BLaER1 (cell line): ENCODE data around the gene XYLT1.

Source experiments
- H3K27ac ChIP-seq: shearing (Covaris generic); formaldehyde crosslinking; 2 replicates; pipeline ENCODE4 v1.8.1; 2022
- H3K27me3 ChIP-seq: shearing (Covaris generic); formaldehyde crosslinking; 2 replicates; pipeline ENCODE4 v1.8.1; 2022
- H3K36me3 ChIP-seq: shearing (Covaris generic); formaldehyde crosslinking; 2 replicates; pipeline ENCODE4 v1.8.1; 2022
- H3K4me1 ChIP-seq: shearing (Covaris generic); formaldehyde crosslinking; 2 replicates; pipeline ENCODE4 v1.8.1; 2022
- H3K4me2 ChIP-seq: shearing (Covaris generic); formaldehyde crosslinking; 2 replicates; pipeline ENCODE4 v1.8.1; 2022
- H3K4me3 ChIP-seq: shearing (Covaris generic); formaldehyde crosslinking; 2 replicates; pipeline ENCODE4 v1.8.1; 2022
- H3K9ac ChIP-seq: shearing (Covaris generic); formaldehyde crosslinking; 2 replicates; pipeline ENCODE4 v1.8.1; 2022
- H3K9me3 ChIP-seq: shearing (Covaris generic); formaldehyde crosslinking; 2 replicates; pipeline ENCODE4 v1.8.1; 2022
- H4K20me1 ChIP-seq: shearing (Covaris generic); formaldehyde crosslinking; 2 replicates; pipeline ENCODE4 v1.8.1; 2022
- Cebpa-rat ChIP-seq: shearing (Covaris generic); IDR thresholded peaks from 2 replicates; pipeline ENCODE4 v1.8.1; 2022

Gene XYLT1

DNA sequence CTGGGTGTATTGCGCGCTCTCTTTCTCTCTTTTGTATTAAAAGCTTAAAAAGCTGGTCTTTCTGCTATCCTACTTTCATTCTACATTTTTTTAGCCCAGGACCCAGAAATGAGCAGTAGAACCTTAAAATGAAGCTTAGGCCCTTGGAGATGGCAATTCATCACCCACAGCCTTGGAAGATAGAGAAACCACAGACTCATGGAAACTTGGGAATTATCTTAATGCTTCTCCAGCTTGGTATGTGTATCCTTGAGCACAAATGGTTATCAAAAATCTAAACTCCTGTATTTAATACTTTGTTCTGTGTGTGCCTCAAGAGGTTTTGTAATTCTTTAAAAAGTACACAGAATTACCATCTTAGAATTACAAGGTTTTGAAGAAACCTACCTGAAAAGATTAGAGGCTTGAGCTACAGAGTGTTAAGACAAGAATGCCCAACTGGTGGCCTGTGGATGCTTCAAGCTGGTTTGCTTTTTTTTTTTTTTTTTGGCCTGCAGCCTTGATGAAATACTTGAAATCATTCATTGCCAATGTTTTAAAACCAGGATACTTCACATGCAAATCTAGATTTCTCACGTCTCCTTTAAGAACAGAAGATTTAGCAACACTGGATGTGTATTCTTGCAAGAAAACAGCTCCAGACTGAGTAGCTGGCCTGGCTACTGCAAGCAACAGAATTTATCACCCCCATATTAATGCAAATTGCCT, 105.0 kb downstream of the XYLT1 start:
- Histone ChIP-seq H3K36me3 (peaks cover 14% of the 10 kb centered on the region), H3K4me3 (no peak overlapping the region), H3K27ac (peak overlapping the region; percentile 92), H3K27me3 (no peaks in the 10 kb centered on the region), H3K4me1 (peaks cover 98% of the 10 kb centered on the region), H3K9me3 (no peaks in the 10 kb centered on the region), H3K4me2 (peak overlapping the region; percentile 92), H4K20me1 (peaks cover 3% of the 10 kb centered on the region), H3K9ac (0 out of 2 replicates have a peak overlapping the region, but pooled peaks have one; percentile 7)
- no peak for TF ChIP-seq Cebpa-rat

- Histone ChIP-seq H3K27ac (peak overlapping the region; percentile 92), H3K9ac (0 out of 2 replicates have a peak overlapping the region, but pooled peaks have one; percentile 7), H3K36me3 (peaks cover 14% of the 10 kb centered on the region), H4K20me1 (peaks cover 8% of the 10 kb centered on the region; the same call in 1 of the 2 replicates), H3K4me2 (peak overlapping the region; percentile 92), H3K27me3 (no peaks in the 10 kb centered on the region), H3K9me3 (no peaks in the 10 kb centered on the region), H3K4me3 (no peak overlapping the region), H3K4me1 (peaks cover 98% of the 10 kb centered on the region)
- TF ChIP-seq Cebpa-rat, result peak; percentile 55; the same call in 1 of the 2 replicates
Measured at GRCh38 chr16:17365211-17365541, 105.6 kb downstream of the XYLT1 start.

DNA sequence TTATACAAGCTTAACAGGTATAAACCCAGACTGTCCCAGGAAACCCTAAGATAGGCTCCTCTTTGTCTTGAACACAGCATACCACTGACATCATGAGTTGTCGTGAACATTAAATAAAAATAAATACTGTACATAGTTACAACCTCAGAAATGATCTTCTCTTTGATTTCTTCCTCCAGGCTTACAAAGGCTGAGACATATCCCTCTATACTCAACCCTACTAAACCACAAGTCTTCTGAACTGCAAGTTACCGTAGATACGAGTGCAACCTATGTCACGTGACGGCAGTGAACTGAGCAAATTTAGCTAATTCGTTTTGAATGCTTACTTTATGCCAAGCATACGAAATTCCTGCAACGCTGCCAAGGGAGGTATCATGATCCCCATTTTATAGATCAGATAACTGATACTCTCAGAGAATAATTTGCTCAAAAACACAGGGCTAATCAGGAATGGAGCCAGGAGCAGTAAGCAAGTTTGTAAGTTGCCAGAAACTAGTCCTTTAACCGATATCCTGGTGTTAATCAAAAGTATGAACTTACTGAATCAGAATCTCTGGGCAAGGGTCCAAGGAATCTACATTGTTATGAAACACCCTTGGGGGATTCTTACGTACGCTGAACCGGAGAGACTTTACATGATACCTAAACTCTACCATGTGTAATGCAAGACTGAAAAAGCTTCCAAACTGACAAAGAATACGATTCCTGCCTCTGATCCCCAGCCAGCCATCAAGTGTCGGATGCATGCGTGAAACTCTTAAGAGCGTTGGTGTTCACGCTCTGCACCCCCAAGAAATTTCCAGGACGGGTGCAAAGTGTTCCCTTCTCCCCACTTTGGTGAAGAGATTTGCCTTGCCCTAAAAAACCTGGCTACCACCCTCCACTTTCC, 106.2 kb downstream of the XYLT1 start:
- no peak for TF ChIP-seq Cebpa-rat
- peak overlapping the region; percentile 92 for H3K4me2 ChIP-seq
- peaks cover 8% of the 10 kb centered on the region; the same call in 1 of the 2 replicates for H4K20me1 ChIP-seq
- H3K27me3 ChIP-seq, result no peaks in the 10 kb centered on the region
- no peak overlapping the region; the same call in 1 of the 2 replicates for H3K4me3 ChIP-seq
- no peaks in the 10 kb centered on the region for H3K9me3 ChIP-seq
- peaks cover 99% of the 10 kb centered on the region for H3K4me1 ChIP-seq
- peak overlapping the region; percentile 92 for H3K27ac ChIP-seq
- peaks cover 14% of the 10 kb centered on the region for H3K36me3 ChIP-seq
- H3K9ac ChIP-seq, result peak overlapping the region; percentile 7; the same call in 1 of the 2 replicates

DNA sequence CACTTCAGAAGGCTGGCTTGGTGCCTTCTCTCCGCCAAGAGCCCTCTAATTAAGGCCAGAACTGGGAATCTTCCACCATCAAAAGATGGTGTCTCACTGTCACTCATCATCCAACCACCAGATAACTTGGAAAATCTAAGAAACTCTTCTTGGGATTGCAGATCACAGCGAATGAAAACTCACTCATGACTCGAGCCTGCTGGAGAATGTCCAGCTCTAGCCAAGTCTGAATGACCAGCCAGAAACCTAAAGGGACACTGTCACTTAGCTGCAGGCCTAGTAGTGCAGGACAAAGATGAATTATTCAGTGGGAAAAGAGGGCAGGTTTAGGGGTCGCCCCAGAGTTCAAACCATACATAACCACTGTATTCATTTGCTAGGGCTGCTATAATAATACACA, 107.8 kb downstream of the XYLT1 start:
- Histone ChIP-seq H3K27me3 (no peaks in the 10 kb centered on the region), H3K4me2 (peak overlapping the region; percentile 76), H3K9me3 (no peaks in the 10 kb centered on the region), H3K27ac (peak overlapping the region; percentile 92), H3K9ac (no peak overlapping the region), H3K4me1 (peaks cover 100% of the 10 kb centered on the region), H4K20me1 (peaks cover 8% of the 10 kb centered on the region; the same call in 1 of the 2 replicates), H3K4me3 (no peak overlapping the region), H3K36me3 (peaks cover 15% of the 10 kb centered on the region)
- no peak for TF ChIP-seq Cebpa-rat

GRCh38 chr16:17362183-17362582, 108.6 kb downstream of the XYLT1 start:
- Histone ChIP-seq H3K4me2 (peak overlapping the region; percentile 76), H3K27ac (peak overlapping the region; percentile 92), H3K4me1 (peaks cover 100% of the 10 kb centered on the region), H4K20me1 (peaks cover 8% of the 10 kb centered on the region; the same call in 1 of the 2 replicates), H3K9ac (peak overlapping the region; percentile 38; the same call in 1 of the 2 replicates), H3K27me3 (no peaks in the 10 kb centered on the region), H3K36me3 (peaks cover 23% of the 10 kb centered on the region), H3K4me3 (no peak overlapping the region), H3K9me3 (no peaks in the 10 kb centered on the region)
- no peak for TF ChIP-seq Cebpa-rat

DNA sequence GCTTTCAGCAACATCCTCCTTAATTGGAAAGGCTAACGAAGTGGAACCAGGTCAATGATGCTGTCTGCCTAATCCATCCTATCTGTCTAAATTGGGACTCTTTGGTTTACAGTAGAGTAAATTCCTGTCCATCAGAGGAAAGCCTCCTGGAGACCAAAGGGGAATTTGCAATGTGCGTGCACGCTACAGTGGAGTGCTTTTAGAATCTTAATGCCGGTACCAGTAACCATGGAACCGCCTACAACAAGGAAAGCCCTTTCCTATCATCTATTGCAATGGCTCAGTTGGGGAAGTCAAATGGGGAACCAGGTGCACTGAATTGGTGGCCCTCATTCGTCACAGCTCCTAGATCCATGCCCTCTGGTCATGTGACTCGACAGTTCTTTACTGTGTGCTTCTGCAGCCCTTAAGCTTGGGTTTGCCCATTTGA, 110.1 kb downstream of the XYLT1 start:
- H4K20me1 ChIP-seq, result peaks cover 8% of the 10 kb centered on the region; the same call in 1 of the 2 replicates

GRCh38 chr16:17359788-17360390, 110.9 kb downstream of the XYLT1 start:
- H3K4me3 ChIP-seq, result no peak overlapping the region
- peak overlapping the region; percentile 54 for H3K27ac ChIP-seq
- 0 out of 2 replicates have a peak overlapping the region, but pooled peaks have one; percentile 17 for H3K9ac ChIP-seq
- TF ChIP-seq Cebpa-rat, result no peak
- H3K9me3 ChIP-seq, result no peaks in the 10 kb centered on the region
- peaks cover 43% of the 10 kb centered on the region for H3K36me3 ChIP-seq
- H3K27me3 ChIP-seq, result no peaks in the 10 kb centered on the region
- peaks cover 8% of the 10 kb centered on the region; the same call in 1 of the 2 replicates for H4K20me1 ChIP-seq
- H3K4me2 ChIP-seq, result peak overlapping the region; percentile 76
- peaks cover 100% of the 10 kb centered on the region for H3K4me1 ChIP-seq

More for the DNA sequence above, 110.1 kb downstream of the XYLT1 start:
- Histone ChIP-seq H3K4me2 (peak overlapping the region; percentile 76), H3K36me3 (peaks cover 35% of the 10 kb centered on the region), H3K9ac (no peak overlapping the region), H3K27me3 (no peaks in the 10 kb centered on the region), H3K4me1 (peaks cover 100% of the 10 kb centered on the region), H3K27ac (peak overlapping the region; percentile 54; the same call in 1 of the 2 replicates), H3K9me3 (no peaks in the 10 kb centered on the region), H3K4me3 (no peak overlapping the region)
- TF ChIP-seq Cebpa-rat, result no peak

GRCh38 chr16:17358846-17359245, 111.9 kb downstream of the XYLT1 start:
- no peak for TF ChIP-seq Cebpa-rat
- no peaks in the 10 kb centered on the region for H3K9me3 ChIP-seq
- no peaks in the 10 kb centered on the region for H3K27me3 ChIP-seq
- H3K27ac ChIP-seq, result peak overlapping the region; percentile 54
- no peak overlapping the region for H3K4me3 ChIP-seq
- peak overlapping the region; percentile 76 for H3K4me2 ChIP-seq
- H3K36me3 ChIP-seq, result peaks cover 47% of the 10 kb centered on the region
- peak overlapping the region; percentile 17; the same call in 1 of the 2 replicates for H3K9ac ChIP-seq
- H4K20me1 ChIP-seq, result peaks cover 8% of the 10 kb centered on the region; the same call in 1 of the 2 replicates
- H3K4me1 ChIP-seq, result peaks cover 100% of the 10 kb centered on the region

GRCh38 chr16:17358355-17358754, 112.4 kb downstream of the XYLT1 start:
- TF ChIP-seq Cebpa-rat, result no peak
- Histone ChIP-seq H4K20me1 (peaks cover 8% of the 10 kb centered on the region; the same call in 1 of the 2 replicates), H3K4me3 (no peak overlapping the region), H3K36me3 (peaks cover 45% of the 10 kb centered on the region), H3K27me3 (no peaks in the 10 kb centered on the region), H3K9me3 (no peaks in the 10 kb centered on the region), H3K9ac (peak overlapping the region; percentile 17; the same call in 1 of the 2 replicates), H3K4me1 (peaks cover 100% of the 10 kb centered on the region), H3K4me2 (peak overlapping the region; percentile 76), H3K27ac (peak overlapping the region; percentile 54)
